Upper lobe of left lung (tissue), 6 donors: ENCODE results near the gene S100A13. TPM values are rescaled to one million over a fixed set of nuclear protein-coding genes. Genes with fewer than 3 reads are reported as not detected.

Experiments used
- ATAC-seq, 2 donors: fragments of 200-7000 bp; cut with Tn5 transposase; one replicate each; pipeline ENCODE4 v1.9.1; 2022; ENCODE audit warnings: mild to moderate bottlenecking in 2 of 2, moderate library complexity in 2 of 2; ENCODE audit not compliant: low FRiP score in 2 of 2
- DNase-seq, 2 donors: peaks; one replicate each; pipeline ENCODE4 v3.0.0-alpha.2; 2019 to 2020
- H3K27ac ChIP-seq, 4 donors: fragments of 200-600 bp; sonication (generic); one replicate each; pipeline ENCODE4 v1.5.1; 2016 to 2019
- H3K27me3 ChIP-seq, 4 donors: fragments of 200-600 bp; sonication (generic); one replicate each; pipeline ENCODE4 v1.5.1; 2017 to 2019
- H3K36me3 ChIP-seq, 4 donors: fragments of 200-600 bp; sonication (generic); one replicate each; pipeline ENCODE4 v1.5.1; 2016 to 2019
- H3K4me1 ChIP-seq, 4 donors: fragments of 200-600 bp; sonication (generic); one replicate each; pipeline ENCODE4 v1.5.1; 2018 to 2019
- H3K4me3 ChIP-seq, 4 donors: fragments of 200-600 bp; sonication (generic); one replicate each; pipeline ENCODE4 v1.5.1; 2017 to 2019; ENCODE audit warnings: mild to moderate bottlenecking in 2 of 4, moderate library complexity in 1 of 4
- H3K9me3 ChIP-seq, 4 donors: fragments of 200-600 bp; sonication (generic); one replicate each; pipeline ENCODE4 v1.5.1; 2018 to 2019
- EP300 ChIP-seq, 4 donors: sonication (generic); formaldehyde crosslinking; IDR thresholded peaks; one replicate each; pipeline ENCODE4 v1.5.1; 2017; ENCODE audit warnings: antibody characterized with exemption in 4 of 4, control low read depth in 2 of 4
- POLR2A ChIP-seq, 4 donors: fragments of 450-650 bp; IDR thresholded peaks; one replicate each; pipeline ENCODE4 v1.5.1; 2016 to 2017; ENCODE audit warnings: antibody characterized with exemption in 4 of 4, mild to moderate bottlenecking in 2 of 4
- POLR2AphosphoS5 ChIP-seq, 2 donors: sonication (generic); formaldehyde crosslinking; IDR thresholded peaks; one replicate each; pipeline ENCODE4 v1.5.1; 2017; ENCODE audit warnings: antibody characterized with exemption in 2 of 2
- WGBS, 2 donors: methylation state at CpG; one replicate each; pipeline ENCODE4 v1.1.5; 2017 to 2018; 5-methylcytosine and 5-hydroxymethylcytosine counted together
- total RNA-seq, 6 donors: library from RNA; depleted of rRNA in 4 of 6; stranded (reverse); fragments of >200 nt in 4 of 6; gene quantifications; one replicate each; pipeline versions ENCODE4 v1.1.0 to v1.2.1, GENCODE V29; 2016 to 2021
- TF ChIP-seq, protein P1 (sequence below), 6 experiments: fragments of 450-650 bp in 4 of 6; fragments of 200-600 bp in 2 of 6; sonication (generic) in 2 of 6; IDR thresholded peaks; one replicate each; pipeline ENCODE4 v1.5.1; 2016 to 2019; ENCODE audit warnings: antibody characterized with exemption in 6 of 6
- donor health status: DM: no; HTN: no; CAD: no; lungs with moderate emphysema.
- donor health status: DM: no; HTN: yes; CAD: no; lungs with severe emphysema.

The S100A13 gene
- total RNA-seq, 6 donors from 2014 or later, result 72.8 to 132 (median 86.3) TPM

- Histone ChIP-seq H3K4me1 (peaks cover 38 to 66% (median 56%) of the 10 kb centered on the region in 4 donors), H3K9me3 (no peaks in the 10 kb centered on the region), H3K36me3 (peaks cover 0 to 25% (median 11%) of the 10 kb centered on the region in 4 donors), H3K4me3 (peak overlapping the region in 2 of 4 donors; percentile 45 to 60), H3K27ac (peak overlapping the region; percentile 86 to 99 (median 96)), H3K27me3 (no peaks in the 10 kb centered on the region)
- no peak for DNase-seq
- WGBS, 2 donors, result 45 to 57% methylated on average over 6 of the region's 6 CpGs
- ATAC-seq, result no peak
- TF ChIP-seq POLR2A (IDR thresholded peaks at IDR 0.05) (no peak), POLR2AphosphoS5 (IDR thresholded peaks at IDR 0.05) (no peak)
Observed at GRCh38 chr1:153609585-153609907, 17.8 kb downstream of the S100A13 start.

DNA sequence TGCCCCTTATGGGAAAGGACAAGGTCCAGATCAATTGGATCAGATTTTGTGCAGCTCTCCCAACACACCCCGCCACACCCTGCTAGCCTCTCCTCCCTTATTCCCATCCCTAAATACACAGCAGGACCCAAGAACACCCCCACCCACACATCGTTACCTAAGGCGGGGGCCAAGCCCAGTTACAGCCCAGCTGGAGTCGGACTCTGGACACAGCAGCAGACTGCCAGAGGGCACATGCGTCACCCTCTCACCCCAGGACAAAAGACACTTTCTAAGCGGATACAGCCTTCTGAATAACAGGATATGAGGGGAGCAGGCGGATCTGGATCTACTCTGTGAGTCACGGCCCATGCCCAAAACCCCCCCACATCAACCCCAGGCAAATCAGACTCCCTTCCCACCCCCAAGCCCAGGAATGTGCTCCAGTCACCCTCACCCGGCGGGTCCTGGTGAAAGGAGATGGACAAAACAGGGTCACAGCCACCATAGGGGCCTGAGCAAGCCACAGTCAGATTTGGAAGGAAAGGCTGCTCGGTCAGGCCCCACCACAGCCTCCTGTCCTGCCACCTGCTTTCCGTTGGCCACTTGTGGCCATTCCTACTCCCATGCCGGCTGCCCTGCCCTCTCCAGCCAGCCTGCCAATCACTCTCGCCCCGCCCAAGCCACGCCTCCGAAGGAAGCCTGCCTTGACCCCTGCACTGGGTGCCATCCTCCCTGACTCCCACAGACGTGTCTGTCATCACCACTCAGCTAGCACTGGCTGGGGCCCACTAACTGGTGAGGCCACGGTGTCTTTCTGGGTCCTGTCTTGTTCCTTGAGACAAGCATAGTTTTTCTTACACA is 18.3 kb downstream of the S100A13 start:
- no peaks in the 10 kb centered on the region for H3K9me3 ChIP-seq
- TF ChIP-seq POLR2AphosphoS5 (IDR thresholded peaks at IDR 0.05) (peak; percentile 86 to 91), POLR2A (IDR thresholded peaks at IDR 0.05) (peak in 2 of 4 donors; percentile 45 to 63), EP300 (IDR thresholded peaks at IDR 0.05) (peak in 2 of 4 donors; percentile 45 to 61)
- TF ChIP-seq, protein P1, sequence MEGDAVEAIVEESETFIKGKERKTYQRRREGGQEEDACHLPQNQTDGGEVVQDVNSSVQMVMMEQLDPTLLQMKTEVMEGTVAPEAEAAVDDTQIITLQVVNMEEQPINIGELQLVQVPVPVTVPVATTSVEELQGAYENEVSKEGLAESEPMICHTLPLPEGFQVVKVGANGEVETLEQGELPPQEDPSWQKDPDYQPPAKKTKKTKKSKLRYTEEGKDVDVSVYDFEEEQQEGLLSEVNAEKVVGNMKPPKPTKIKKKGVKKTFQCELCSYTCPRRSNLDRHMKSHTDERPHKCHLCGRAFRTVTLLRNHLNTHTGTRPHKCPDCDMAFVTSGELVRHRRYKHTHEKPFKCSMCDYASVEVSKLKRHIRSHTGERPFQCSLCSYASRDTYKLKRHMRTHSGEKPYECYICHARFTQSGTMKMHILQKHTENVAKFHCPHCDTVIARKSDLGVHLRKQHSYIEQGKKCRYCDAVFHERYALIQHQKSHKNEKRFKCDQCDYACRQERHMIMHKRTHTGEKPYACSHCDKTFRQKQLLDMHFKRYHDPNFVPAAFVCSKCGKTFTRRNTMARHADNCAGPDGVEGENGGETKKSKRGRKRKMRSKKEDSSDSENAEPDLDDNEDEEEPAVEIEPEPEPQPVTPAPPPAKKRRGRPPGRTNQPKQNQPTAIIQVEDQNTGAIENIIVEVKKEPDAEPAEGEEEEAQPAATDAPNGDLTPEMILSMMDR (IDR thresholded peaks at IDR 0.05), result no peak
- DNase-seq, result peak; percentile 82 to 93
- ATAC-seq, result peak; percentile 73 to 87
- peaks cover 0 to 25% (median 11%) of the 10 kb centered on the region in 4 donors for H3K36me3 ChIP-seq
- H3K4me3 ChIP-seq, result peak overlapping the region; percentile 31 to 60 (median 50)
- no peaks in the 10 kb centered on the region for H3K27me3 ChIP-seq
- peak overlapping the region; percentile 86 to 99 (median 96) for H3K27ac ChIP-seq
- WGBS, 2 donors, result 33 to 50% methylated on average over 11 to 17 of the region's 19 CpGs
- peaks cover 38 to 60% (median 52%) of the 10 kb centered on the region in 4 donors for H3K4me1 ChIP-seq

DNA sequence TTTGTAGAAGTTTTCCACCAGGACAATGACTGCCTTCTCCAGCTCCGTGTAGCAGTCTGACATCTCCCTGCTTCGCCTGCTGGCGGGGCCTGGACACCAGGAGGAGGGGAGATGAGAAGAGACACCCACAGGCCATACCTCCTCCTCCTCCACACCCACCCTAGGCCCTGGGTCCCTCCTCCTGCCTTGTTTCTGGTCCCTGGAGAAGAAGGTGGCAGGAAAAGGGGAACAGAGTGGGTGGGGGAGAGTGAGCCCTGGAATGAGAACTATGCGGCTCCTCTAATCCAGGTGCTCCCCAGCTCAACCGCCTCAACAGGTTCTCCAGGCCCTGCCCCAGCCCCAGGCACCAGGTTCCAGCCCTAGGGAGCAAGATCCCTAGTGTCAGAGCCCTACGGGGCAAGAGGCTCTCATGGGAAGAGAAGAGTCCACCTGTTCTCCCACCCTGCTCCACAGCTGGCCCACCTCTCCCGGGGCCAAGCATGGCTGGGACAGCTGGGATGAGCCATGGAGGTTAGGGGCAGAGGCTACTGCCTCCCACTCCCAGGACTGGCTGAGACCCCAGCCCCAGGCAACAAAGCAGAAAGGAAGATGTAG is 19.1 kb downstream of the S100A13 start:
- peak overlapping the region; percentile 86 to 99 (median 96) for H3K27ac ChIP-seq
- H3K36me3 ChIP-seq, result peaks cover 0 to 25% (median 11%) of the 10 kb centered on the region in 4 donors
- no peaks in the 10 kb centered on the region for H3K27me3 ChIP-seq
- H3K4me3 ChIP-seq, result peak overlapping the region; percentile 31 to 60 (median 50)
- H3K9me3 ChIP-seq, result no peaks in the 10 kb centered on the region
- H3K4me1 ChIP-seq, result peaks cover 38 to 52% (median 46%) of the 10 kb centered on the region in 4 donors
- DNase-seq (no peak), ATAC-seq (no peak)
- 46 to 58% methylated on average over 5 to 7 of the region's 7 CpGs for WGBS, 2 donors
- TF ChIP-seq POLR2AphosphoS5 (IDR thresholded peaks at IDR 0.05) (peak in 1 of 2 donors; percentile 16), EP300 (IDR thresholded peaks at IDR 0.05) (no peak)
- TF ChIP-seq, protein P1 (IDR thresholded peaks at IDR 0.05), result peak in 3 of 6 experiments; percentile 6 to 15 (median 10)

GRCh38 chr1:153607381-153607780 is 19.9 kb downstream of the S100A13 start:
- H3K4me3 ChIP-seq, result peak overlapping the region in 3 of 4 donors; percentile 31 to 60 (median 45)

More at GRCh38 chr1:153607381-153607780, 19.9 kb downstream of the S100A13 start:
- TF ChIP-seq, protein P1 (IDR thresholded peaks at IDR 0.05), result no peak
- TF ChIP-seq POLR2A (IDR thresholded peaks at IDR 0.05) (no peak), POLR2AphosphoS5 (IDR thresholded peaks at IDR 0.05) (no peak), EP300 (IDR thresholded peaks at IDR 0.05) (no peak)
- Histone ChIP-seq H3K36me3 (peaks cover 0 to 25% (median 11%) of the 10 kb centered on the region in 4 donors), H3K27ac (peak overlapping the region; percentile 86 to 99 (median 96)), H3K27me3 (no peaks in the 10 kb centered on the region), H3K9me3 (no peaks in the 10 kb centered on the region), H3K4me1 (peaks cover 38 to 49% (median 44%) of the 10 kb centered on the region in 4 donors)
- 90% methylated on average over 2 to 8 of the region's 8 CpGs for WGBS, 2 donors
- DNase-seq, result no peak
- no peak for ATAC-seq
